Trophoblast cell (in vitro differentiated cells and primary cell): ENCODE measurements around the gene TNFSF13B.

Experiments used
- DNase-seq, 2 donors: peaks; one replicate each; pipeline ENCODE4 v3.0.0-alpha.2; 2016
- H2AFZ ChIP-seq: 2 replicates; pipeline ENCODE4 v1.6.1; 2013; ENCODE audit warnings: low read length, moderate library complexity, mild to moderate bottlenecking; ENCODE audit not compliant: insufficient read depth, poor library complexity
- H2AK5ac ChIP-seq: 2 replicates; pipeline ENCODE4 v1.6.1; 2013; ENCODE audit warnings: mild to moderate bottlenecking, low read length
- H2BK120ac ChIP-seq: 2 replicates; pipeline ENCODE4 v1.6.1; 2013; ENCODE audit warnings: low read length, mild to moderate bottlenecking, moderate library complexity; ENCODE audit not compliant: insufficient read depth, poor library complexity
- H2BK12ac ChIP-seq: 2 replicates; pipeline ENCODE4 v1.6.1; 2013; ENCODE audit warnings: mild to moderate bottlenecking, low read length, moderate library complexity
- H2BK5ac ChIP-seq: 2 replicates; pipeline ENCODE4 v1.6.1; 2013; ENCODE audit warnings: low read length, low read depth, moderate library complexity, mild to moderate bottlenecking; ENCODE audit not compliant: poor library complexity
- H3K14ac ChIP-seq: 2 replicates; pipeline ENCODE4 v1.6.1; 2013; ENCODE audit warnings: mild to moderate bottlenecking, low read length
- H3K18ac ChIP-seq: 2 replicates; pipeline ENCODE4 v1.6.1; 2013; ENCODE audit warnings: mild to moderate bottlenecking, low read length
- H3K23ac ChIP-seq: 2 replicates; pipeline ENCODE4 v1.6.1; 2013; ENCODE audit warnings: low read length
- H3K27ac ChIP-seq: 2 replicates; pipeline ENCODE4 v1.5.1; 2013; ENCODE audit warnings: low read depth, mild to moderate bottlenecking, inconsistent platforms, low read length, moderate library complexity
- H3K27me3 ChIP-seq: 2 replicates; pipeline ENCODE4 v1.6.1; 2013; ENCODE audit warnings: inconsistent platforms, mild to moderate bottlenecking, low read length, moderate library complexity; ENCODE audit not compliant: insufficient read depth
- H3K36me3 ChIP-seq, 2 experiments: 1 replicate in 1 of 2; 2 replicates in 1 of 2; pipeline ENCODE4 v1.6.1; 2013; ENCODE audit warnings: low read length in 2 of 2, mild to moderate bottlenecking in 2 of 2, moderate library complexity in 1 of 2; ENCODE audit not compliant: insufficient read depth in 2 of 2, control insufficient read depth in 1 of 2
- H3K4ac ChIP-seq: 2 replicates; pipeline ENCODE4 v1.6.1; 2013; ENCODE audit warnings: low read depth, mild to moderate bottlenecking, low read length, moderate library complexity
- H3K4me1 ChIP-seq, 2 experiments: 1 replicate in 1 of 2; 2 replicates in 1 of 2; pipeline ENCODE4 v1.6.1; 2013; ENCODE audit warnings: low read length in 2 of 2, mild to moderate bottlenecking in 2 of 2, moderate library complexity in 1 of 2; ENCODE audit not compliant: insufficient read depth in 2 of 2, control insufficient read depth in 1 of 2
- H3K4me2 ChIP-seq: 2 replicates; pipeline ENCODE4 v1.6.1; 2013; ENCODE audit warnings: inconsistent platforms, mild to moderate bottlenecking, low read length, moderate library complexity
- H3K4me3 ChIP-seq: 2 replicates; pipeline ENCODE4 v1.5.1; 2013; ENCODE audit warnings: mild to moderate bottlenecking, low read depth, low read length, inconsistent platforms
- H3K79me1 ChIP-seq: one replicate; pipeline ENCODE4 v1.6.1; 2013; ENCODE audit warnings: low read length
- H3K79me2 ChIP-seq: 2 replicates; pipeline ENCODE4 v1.6.1; 2013; ENCODE audit warnings: low read length, mild to moderate bottlenecking; ENCODE audit not compliant: control insufficient read depth, insufficient read depth, poor library complexity
- H3K9ac ChIP-seq: 2 replicates; pipeline ENCODE4 v1.6.1; 2013; ENCODE audit warnings: mild to moderate bottlenecking, low read length
- H3K9me3 ChIP-seq: 2 replicates; pipeline ENCODE4 v1.6.1; 2013; ENCODE audit warnings: low read depth, mild to moderate bottlenecking, control low read depth, inconsistent platforms, low read length; ENCODE audit not compliant: insufficient read depth
- H4K12ac ChIP-seq: 2 replicates; pipeline ENCODE4 v1.6.1; 2013; ENCODE audit warnings: low read depth, mild to moderate bottlenecking, low read length, moderate library complexity
- H4K8ac ChIP-seq: 2 replicates; pipeline ENCODE4 v1.6.1; 2013; ENCODE audit warnings: low read depth, mild to moderate bottlenecking, low read length, moderate library complexity
- H4K91ac ChIP-seq: one replicate; pipeline ENCODE4 v1.6.1; 2013; ENCODE audit warnings: low read depth, mild to moderate bottlenecking, low read length, moderate library complexity
- WGBS: extraction: QIAGEN DNeasy Blood & Tissue Kit; methylation state at CpG from one replicate; pipeline ENCODE4 v1.1.7; 2013; ENCODE audit warnings: missing lambda C conversion rate; ENCODE audit not compliant: insufficient read length, insufficient coverage; ENCODE audit errors: extremely low coverage; 5-methylcytosine and 5-hydroxymethylcytosine counted together

TNFSF13B gene

GRCh38 chr13:108315991-108316390, 46.5 kb downstream of the TNFSF13B start:
- H3K79me2 ChIP-seq = no peaks in the 10 kb centered on the region
- no peaks in the 10 kb centered on the region for H3K9me3 ChIP-seq
- H4K91ac ChIP-seq = no peak overlapping the region
- H3K23ac ChIP-seq = no peak overlapping the region
- no peak overlapping the region for H3K4me3 ChIP-seq
- H3K4me1 ChIP-seq = peaks cover 0 to 2% of the 10 kb centered on the region in 2 experiments
- H4K8ac ChIP-seq = no peak overlapping the region
- H2AK5ac ChIP-seq = no peak overlapping the region
- H3K36me3 ChIP-seq = no peaks in the 10 kb centered on the region
- H2AFZ ChIP-seq = no peak overlapping the region
- DNase-seq = no peak
- H3K27me3 ChIP-seq = no peaks in the 10 kb centered on the region
- H2BK5ac ChIP-seq = no peak overlapping the region
- H3K4me2 ChIP-seq = no peak overlapping the region
- no peak overlapping the region for H3K18ac ChIP-seq
- no peak overlapping the region for H3K9ac ChIP-seq
- no CpG with 5 or more reads among the region's 3 CpGs for WGBS
- H2BK12ac ChIP-seq = no peak overlapping the region
- H3K14ac ChIP-seq = no peak overlapping the region
- no peak overlapping the region for H2BK120ac ChIP-seq
- H3K4ac ChIP-seq = no peak overlapping the region
- H4K12ac ChIP-seq = no peak overlapping the region
- H3K27ac ChIP-seq = no peak overlapping the region
- no peaks in the 10 kb centered on the region for H3K79me1 ChIP-seq

GRCh38 chr13:108316413-108316812, 46.9 kb downstream of the TNFSF13B start:
- H3K79me2 ChIP-seq = no peaks in the 10 kb centered on the region
- no peak overlapping the region for H3K9ac ChIP-seq
- H3K4me1 ChIP-seq = peaks cover 0 to 2% of the 10 kb centered on the region in 2 experiments
- H3K9me3 ChIP-seq = no peaks in the 10 kb centered on the region
- no peaks in the 10 kb centered on the region for H3K36me3 ChIP-seq
- H3K18ac ChIP-seq = no peak overlapping the region
- no peak overlapping the region for H4K91ac ChIP-seq
- no peak overlapping the region for H3K27ac ChIP-seq
- no peak overlapping the region for H2BK120ac ChIP-seq
- no peaks in the 10 kb centered on the region for H3K79me1 ChIP-seq
- H4K8ac ChIP-seq = no peak overlapping the region
- H2AK5ac ChIP-seq = no peak overlapping the region
- H3K4me3 ChIP-seq = no peak overlapping the region
- H3K4ac ChIP-seq = no peak overlapping the region
- no peak overlapping the region for H2BK12ac ChIP-seq
- H3K23ac ChIP-seq = no peak overlapping the region
- H3K4me2 ChIP-seq = no peak overlapping the region
- WGBS = no CpG with 5 or more reads among the region's 4 CpGs
- no peak overlapping the region for H4K12ac ChIP-seq
- no peaks in the 10 kb centered on the region for H3K27me3 ChIP-seq
- no peak overlapping the region for H2AFZ ChIP-seq
- H3K14ac ChIP-seq = no peak overlapping the region
- H2BK5ac ChIP-seq = no peak overlapping the region
- no peak for DNase-seq

- peak in 1 of 2 donors; percentile 69 for DNase-seq
- H2BK5ac ChIP-seq = no peak overlapping the region
- H3K23ac ChIP-seq = no peak overlapping the region
- H3K9ac ChIP-seq = no peak overlapping the region
- no peaks in the 10 kb centered on the region for H3K79me1 ChIP-seq
- H3K36me3 ChIP-seq = no peaks in the 10 kb centered on the region
- no peak overlapping the region for H2AK5ac ChIP-seq
- no peak overlapping the region for H3K4ac ChIP-seq
- WGBS = no CpG with 5 or more reads among the region's 2 CpGs
- no peak overlapping the region for H3K4me2 ChIP-seq
- H4K91ac ChIP-seq = no peak overlapping the region
- H3K9me3 ChIP-seq = no peaks in the 10 kb centered on the region
- H2AFZ ChIP-seq = no peak overlapping the region
- H3K18ac ChIP-seq = no peak overlapping the region
- no peaks in the 10 kb centered on the region for H3K27me3 ChIP-seq
- no peak overlapping the region for H2BK12ac ChIP-seq
- no peak overlapping the region for H3K27ac ChIP-seq
- H4K8ac ChIP-seq = no peak overlapping the region
- no peak overlapping the region for H3K14ac ChIP-seq
- H3K4me1 ChIP-seq = no peaks in the 10 kb centered on the region
- no peak overlapping the region for H2BK120ac ChIP-seq
- H3K79me2 ChIP-seq = no peaks in the 10 kb centered on the region
- no peak overlapping the region for H3K4me3 ChIP-seq
- H4K12ac ChIP-seq = no peak overlapping the region
Measured at GRCh38 chr13:108322206-108322824, 52.8 kb downstream of the TNFSF13B start.

DNA sequence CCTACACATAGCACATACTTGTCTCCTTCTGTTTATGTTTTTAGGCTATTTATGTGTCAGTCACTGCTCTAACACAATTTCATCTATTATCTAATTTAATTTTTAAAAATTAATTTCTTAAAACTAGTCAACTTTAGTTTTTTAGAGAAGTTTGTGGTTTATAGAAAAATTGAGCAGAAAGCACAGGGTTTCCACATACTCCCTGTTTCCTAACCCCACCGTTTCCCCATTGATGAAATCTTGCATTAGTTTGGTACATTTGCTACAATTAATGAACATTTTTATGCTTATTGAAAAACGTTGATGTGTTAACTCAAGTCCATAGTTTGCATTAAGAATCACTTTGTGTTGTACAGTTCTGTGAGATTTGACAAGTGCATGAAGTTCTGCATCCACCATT, 53.5 kb downstream of the TNFSF13B start:
- Histone ChIP-seq H2BK12ac (no peak overlapping the region), H3K27ac (no peak overlapping the region), H3K4ac (no peak overlapping the region), H3K4me2 (no peak overlapping the region), H3K27me3 (no peaks in the 10 kb centered on the region), H3K4me3 (no peak overlapping the region), H4K12ac (no peak overlapping the region), H3K79me2 (no peaks in the 10 kb centered on the region), H4K91ac (no peak overlapping the region), H4K8ac (no peak overlapping the region), H2BK5ac (no peak overlapping the region), H3K14ac (no peak overlapping the region), H3K9me3 (no peaks in the 10 kb centered on the region), H3K23ac (no peak overlapping the region), H3K79me1 (no peaks in the 10 kb centered on the region), H3K36me3 (no peaks in the 10 kb centered on the region), H3K4me1 (no peaks in the 10 kb centered on the region), H2AK5ac (no peak overlapping the region), H3K9ac (no peak overlapping the region), H3K18ac (no peak overlapping the region), H2BK120ac (no peak overlapping the region), H2AFZ (no peak overlapping the region)
- DNase-seq = no peak
- no CpG with 5 or more reads among the region's 2 CpGs for WGBS
